GM10266 (cell line): ENCODE results near the gene PLXNA4.

ENCODE experiments used
- DNase-seq: peaks from one replicate; pipeline ENCODE4 v3.0.0; 2012; ENCODE audit errors: extremely low spot score
- CTCF ChIP-seq: IDR thresholded peaks from 2 replicates; pipeline ENCODE4 v1.5.1; 2012; ENCODE audit warnings: mild to moderate bottlenecking, low read depth; ENCODE audit not compliant: control insufficient read depth, insufficient read depth; ENCODE audit errors: missing control alignments

Gene PLXNA4

DNA sequence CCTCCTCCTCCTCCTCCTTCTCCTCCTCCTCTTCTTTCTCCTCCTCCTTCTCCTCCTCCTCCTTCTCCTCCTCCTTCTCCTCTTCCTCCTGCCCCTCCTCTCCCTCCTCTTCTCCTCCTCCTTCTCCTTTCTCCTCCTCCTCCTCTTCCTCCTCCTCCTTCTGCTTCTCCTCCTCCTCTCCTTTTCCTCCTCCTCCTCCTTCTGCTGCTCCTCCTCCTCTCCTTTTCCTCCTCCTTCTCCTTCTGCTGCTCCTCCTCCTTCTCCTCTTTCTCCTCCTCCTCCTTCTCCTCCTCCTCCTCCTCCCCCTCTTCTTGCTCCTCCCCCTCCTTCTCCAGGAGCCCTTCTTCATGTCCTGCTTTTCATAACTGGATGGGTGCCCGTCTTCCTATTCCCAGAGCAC, 12.2 kb downstream of the PLXNA4 start:
- no peak for TF ChIP-seq CTCF
- DNase-seq, result no peak

DNA sequence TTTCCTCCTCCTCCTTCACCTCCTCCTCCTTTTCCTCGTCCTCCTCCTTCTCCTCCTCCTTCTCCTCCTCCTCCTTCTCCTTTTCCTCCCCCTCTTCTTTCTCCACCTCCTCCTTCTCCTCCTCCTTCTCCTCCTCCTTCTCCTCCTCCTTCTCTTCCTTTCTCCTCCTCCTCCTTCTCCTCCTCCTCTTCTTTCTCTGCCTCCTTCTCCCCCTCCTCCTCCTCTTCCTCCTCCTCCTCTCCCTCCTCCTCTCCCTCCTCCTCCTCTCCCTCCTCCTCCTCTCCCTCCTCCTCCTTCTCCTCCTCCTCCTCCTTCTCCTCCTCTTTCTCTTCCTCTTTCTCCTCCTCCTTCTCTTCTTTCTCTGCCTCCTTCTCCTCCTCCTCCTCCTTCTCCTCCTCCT, 13.6 kb downstream of the PLXNA4 start:
- no peak for TF ChIP-seq CTCF
- no peak for DNase-seq

- TF ChIP-seq CTCF, result no peak
- DNase-seq, result no peak
Measured at GRCh38 chr7:132561763-132562162, 14.5 kb downstream of the PLXNA4 start.

DNA sequence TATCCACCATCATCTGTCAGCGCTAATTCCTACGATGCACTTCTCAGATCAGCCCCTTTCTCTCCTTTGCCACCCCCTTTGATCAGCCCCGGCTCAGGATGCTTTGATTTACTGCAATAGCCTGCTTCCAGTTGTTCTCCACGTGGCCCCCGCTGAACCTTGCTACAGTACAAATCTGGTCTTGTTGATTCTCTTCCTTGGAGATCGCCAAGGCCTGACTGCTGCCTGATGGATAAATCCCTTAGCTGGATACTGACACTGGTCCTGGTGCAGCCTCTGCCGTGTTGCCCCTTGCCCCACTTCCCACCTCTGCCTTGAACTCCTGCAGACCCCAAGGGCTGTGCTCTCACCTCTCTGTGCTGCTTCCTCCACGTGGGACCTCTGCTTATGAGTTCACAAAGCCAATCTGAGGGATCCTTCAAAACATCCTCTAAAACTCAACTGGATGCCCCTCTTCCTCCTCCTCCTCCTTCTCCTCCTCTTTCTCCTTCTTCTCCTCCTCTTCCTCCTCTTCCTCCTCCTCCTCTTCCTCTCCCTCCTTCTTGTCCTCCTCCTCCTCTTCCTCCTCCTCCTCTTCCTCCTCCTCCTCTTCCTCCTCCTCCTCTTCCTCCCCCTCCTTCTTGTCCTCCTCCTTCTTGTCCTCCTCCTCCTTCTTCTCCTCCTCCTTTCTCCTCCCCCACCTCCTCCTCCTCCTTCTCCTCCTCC, 15.3 kb downstream of the PLXNA4 start:
- no peak for DNase-seq
- no peak for TF ChIP-seq CTCF

- DNase-seq, result no peak
- no peak for TF ChIP-seq CTCF
Measured at GRCh38 chr7:132560105-132560504, 16.2 kb downstream of the PLXNA4 start.

GRCh38 chr7:132558815-132559214, 17.5 kb downstream of the PLXNA4 start:
- TF ChIP-seq CTCF, result no peak
- DNase-seq, result no peak

DNA sequence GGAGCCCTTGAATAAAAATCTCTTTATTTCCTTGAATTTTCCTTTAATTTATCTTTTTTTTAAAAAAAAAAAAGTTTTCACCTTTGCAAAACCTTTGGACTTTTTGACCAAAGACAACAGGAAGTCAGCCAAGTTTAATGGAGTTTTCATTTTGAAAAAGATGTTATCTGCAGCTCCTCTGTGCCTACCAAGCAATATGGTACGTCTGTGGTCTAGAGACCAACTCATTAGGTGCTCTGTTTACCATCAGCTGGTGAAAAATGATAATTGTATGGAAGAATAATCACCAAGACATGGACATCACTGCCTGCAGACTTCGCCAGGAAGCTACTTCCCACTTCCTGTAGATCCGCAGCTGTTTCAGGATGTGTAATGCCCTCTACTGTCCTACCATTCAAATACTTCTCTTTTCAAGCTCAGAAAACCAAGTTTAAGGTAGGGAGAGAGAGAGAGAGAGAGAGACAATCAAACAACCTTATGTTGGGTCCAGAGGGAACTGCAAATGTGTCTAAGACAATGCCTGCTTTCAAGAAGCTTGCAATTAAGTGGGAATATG, 18.7 kb downstream of the PLXNA4 start:
- no peak for TF ChIP-seq CTCF
- no peak for DNase-seq
